ENCODE measurements around the gene ITK.

ITK gene

DNA sequence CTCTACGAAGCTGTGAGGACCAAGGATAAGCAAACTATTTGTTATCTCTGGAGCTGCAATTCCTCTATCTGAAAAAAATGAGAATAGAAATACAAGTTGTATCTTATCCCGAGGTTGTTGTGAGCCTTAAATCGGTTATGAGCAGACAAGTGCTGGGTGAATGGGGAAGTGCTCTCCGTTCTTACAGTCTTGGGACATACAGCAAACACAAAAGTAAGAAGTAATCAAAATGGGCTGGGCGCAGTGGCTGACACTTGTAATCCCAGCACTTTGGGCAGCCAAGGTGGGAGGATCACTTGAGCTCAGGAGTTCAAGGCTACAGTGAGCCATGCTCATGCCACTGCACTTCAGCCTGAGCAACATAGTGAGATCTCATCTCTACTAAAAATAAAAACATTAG lies 31.7 kb downstream of the ITK start:
- ChIA-PET POLR2A (no interaction called here), CTCF (no interaction called here)
- TF ChIP-seq, protein P1, sequence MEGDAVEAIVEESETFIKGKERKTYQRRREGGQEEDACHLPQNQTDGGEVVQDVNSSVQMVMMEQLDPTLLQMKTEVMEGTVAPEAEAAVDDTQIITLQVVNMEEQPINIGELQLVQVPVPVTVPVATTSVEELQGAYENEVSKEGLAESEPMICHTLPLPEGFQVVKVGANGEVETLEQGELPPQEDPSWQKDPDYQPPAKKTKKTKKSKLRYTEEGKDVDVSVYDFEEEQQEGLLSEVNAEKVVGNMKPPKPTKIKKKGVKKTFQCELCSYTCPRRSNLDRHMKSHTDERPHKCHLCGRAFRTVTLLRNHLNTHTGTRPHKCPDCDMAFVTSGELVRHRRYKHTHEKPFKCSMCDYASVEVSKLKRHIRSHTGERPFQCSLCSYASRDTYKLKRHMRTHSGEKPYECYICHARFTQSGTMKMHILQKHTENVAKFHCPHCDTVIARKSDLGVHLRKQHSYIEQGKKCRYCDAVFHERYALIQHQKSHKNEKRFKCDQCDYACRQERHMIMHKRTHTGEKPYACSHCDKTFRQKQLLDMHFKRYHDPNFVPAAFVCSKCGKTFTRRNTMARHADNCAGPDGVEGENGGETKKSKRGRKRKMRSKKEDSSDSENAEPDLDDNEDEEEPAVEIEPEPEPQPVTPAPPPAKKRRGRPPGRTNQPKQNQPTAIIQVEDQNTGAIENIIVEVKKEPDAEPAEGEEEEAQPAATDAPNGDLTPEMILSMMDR (IDR thresholded peaks at IDR 0.05; ENCODE audit: insufficient read depth, low read length, missing control alignments), result no peak
- no peak for DNase-seq (ENCODE audit: low read depth, low spot score)
- H3K4me3 ChIP-seq (ENCODE audit: low read depth, low read length), result no peak overlapping the region

DNA sequence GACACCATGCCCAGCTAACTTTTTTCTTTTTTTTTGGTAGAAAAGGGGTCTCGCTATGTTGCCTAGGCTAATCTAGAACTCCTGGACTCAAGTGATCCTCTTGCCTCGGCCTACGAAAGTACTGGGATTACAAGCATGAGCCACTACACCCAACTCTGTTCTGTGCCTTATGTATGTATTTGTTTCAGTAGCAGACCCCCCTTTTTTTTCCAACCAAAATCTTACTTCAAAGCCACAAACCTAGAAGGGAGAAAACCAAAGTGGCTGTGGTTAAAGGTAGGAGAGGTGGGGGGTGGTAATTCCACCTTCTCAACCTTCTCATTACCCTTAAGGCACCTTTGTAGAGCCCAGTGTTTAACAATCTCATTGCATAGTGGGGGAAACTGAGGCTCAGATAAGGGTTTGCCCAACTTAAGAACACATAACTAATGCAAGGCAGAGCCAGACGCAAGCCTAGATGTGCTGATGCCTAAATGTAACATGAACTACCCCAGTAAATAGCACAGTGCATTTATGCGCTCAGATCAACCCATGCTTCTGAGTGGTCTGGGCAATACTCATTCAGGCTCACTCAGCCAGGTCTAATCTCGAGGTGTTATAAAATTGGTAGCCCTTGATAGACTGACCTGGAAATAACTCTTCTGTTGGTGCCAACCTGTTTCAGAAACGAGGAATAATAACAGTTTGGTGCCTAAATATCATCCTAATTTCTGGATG lies 33.0 kb downstream of the ITK start:
- ChIA-PET POLR2A (no interaction called here), CTCF (no interaction called here)
- TF ChIP-seq, protein P1 (IDR thresholded peaks at IDR 0.05; ENCODE audit: insufficient read depth, low read length, missing control alignments), result no peak
- DNase-seq (ENCODE audit: low read depth, low spot score), result no peak
- H3K4me3 ChIP-seq (ENCODE audit: low read depth, low read length), result no peak overlapping the region

DNA sequence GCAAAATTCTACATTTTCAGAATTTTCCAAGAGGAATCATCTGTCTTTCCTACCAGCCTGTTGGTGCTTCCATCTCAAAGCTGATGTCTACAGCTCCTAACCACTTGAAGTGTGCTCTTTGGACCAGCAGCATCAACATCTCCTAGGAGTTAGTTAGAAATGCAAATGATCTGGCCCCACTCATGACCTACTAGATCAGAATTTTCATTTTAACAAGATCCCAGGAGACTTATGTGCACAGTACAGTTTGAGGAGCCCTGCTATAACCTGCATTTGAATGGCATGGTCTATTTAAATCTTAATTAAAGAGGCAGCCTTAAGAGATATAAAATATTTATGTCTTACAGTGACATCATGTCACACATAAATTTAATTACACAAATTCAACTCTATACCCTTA lies 33.8 kb downstream of the ITK start:
- TF ChIP-seq, protein P1 (IDR thresholded peaks at IDR 0.05; ENCODE audit: insufficient read depth, low read length, missing control alignments), result no peak
- no peak for DNase-seq (ENCODE audit: low read depth, low spot score)
- POLR2A ChIA-PET, result no interaction called here
- no peak overlapping the region for H3K4me3 ChIP-seq (ENCODE audit: low read depth, low read length)
- CTCF ChIA-PET, result no interaction called here

DNA sequence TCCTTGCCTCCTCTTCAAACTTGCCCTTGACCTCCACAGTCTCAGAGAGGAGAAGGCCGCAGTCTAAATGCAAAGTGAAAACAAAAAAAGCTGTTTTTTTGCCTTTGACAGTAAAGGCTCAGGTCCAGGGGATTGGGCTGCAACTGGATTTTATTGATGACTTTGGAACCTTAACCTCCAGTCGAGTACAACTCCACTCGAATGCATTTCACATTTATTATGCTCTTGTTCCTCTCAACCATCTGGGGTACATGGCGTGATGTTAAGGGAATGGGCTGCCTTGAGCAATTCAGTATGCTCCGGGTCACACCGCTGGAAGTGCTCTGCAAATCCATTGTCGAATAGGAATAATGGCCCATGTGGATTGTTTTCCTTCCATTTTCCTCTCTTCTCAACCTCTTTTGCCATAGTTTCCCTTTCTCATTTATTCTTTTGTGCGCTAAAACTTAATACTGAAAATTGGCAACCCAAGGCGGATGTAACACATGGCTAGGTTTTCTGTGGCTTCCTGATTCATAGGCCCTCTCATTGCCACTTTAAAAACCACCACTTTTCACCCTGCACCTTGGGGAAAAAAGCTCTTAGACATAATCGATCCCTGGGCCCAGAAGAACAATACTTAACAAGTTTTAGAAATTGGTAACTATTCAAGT lies 34.3 kb downstream of the ITK start:
- ChIA-PET CTCF (no interaction called here), POLR2A (no interaction called here)
- H3K4me3 ChIP-seq (ENCODE audit: low read depth, low read length), result no peak overlapping the region
- no peak for DNase-seq (ENCODE audit: low read depth, low spot score)
- TF ChIP-seq, protein P1 (IDR thresholded peaks at IDR 0.05; ENCODE audit: insufficient read depth, low read length, missing control alignments), result no peak

DNA sequence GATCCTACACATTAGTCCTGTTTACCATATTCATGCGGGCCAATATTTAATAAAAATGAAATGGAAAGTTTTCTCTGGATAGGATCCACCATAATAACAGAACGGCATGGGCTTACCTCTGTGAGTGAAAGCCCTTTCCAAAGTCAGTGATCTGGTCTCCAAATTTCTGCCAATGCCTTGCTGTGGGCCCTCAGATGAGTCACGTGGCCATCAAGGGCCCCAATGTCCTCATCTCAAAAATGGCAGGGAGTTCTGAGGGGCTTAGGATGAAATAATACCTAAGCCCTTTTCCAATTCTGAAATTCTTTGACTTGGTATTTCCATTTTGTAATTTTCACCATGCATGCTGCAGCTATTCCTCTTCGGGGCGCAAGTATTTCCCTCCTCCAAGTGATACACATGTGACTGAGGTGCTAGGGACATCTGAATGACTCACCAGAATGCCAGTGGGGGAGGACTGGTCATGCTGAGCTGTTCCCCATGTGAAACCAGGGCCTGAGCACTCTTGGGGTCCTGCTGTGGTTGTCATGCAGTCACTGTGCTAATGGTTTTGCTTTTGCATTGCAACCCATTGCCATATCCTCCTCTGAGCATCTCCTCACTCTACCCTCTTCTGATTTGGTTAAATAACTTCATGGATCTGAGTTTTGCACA lies 35.0 kb downstream of the ITK start:
- ChIA-PET POLR2A (no interaction called here), CTCF (no interaction called here)
- TF ChIP-seq, protein P1 (IDR thresholded peaks at IDR 0.05; ENCODE audit: insufficient read depth, low read length, missing control alignments), result no peak
- no peak for DNase-seq (ENCODE audit: low read depth, low spot score)
- no peak overlapping the region for H3K4me3 ChIP-seq (ENCODE audit: low read depth, low read length)

DNA sequence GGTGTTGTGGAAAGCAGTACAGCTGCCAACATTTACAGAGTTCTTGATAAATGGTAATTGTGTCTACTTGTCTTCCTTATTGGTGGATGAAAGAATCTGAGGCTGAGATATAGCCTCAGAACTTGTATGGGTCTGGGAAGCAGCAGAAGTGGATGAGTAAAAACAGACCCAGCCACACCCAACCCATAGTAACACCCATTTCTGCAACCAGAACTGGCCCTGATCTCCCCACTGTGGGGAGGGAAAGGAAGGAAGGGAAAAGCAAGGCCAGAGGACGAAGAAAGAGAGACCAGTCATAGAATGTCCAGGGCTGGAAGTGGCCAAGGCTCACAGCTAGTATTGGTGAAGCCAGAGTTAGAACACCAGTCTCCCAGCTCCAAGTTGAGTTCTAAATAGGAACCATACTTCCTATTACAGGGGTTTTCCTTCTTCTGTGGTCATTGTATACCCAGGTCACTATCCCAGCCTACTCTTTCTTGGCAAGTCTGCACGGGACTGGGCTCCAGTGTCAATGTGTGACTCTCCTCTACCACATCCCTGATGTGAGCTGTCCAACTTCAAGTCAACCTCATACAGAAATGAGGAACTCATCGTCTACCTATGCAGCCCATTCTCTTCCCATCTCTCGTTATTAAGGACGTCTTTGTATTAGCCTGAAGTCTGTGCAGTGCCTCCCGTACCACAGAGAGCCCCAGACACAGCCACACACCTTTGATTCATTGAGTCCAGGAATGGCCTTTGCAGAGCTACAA lies 35.9 kb downstream of the ITK start:
- POLR2A ChIA-PET, result no interaction called here
- TF ChIP-seq, protein P1 (IDR thresholded peaks at IDR 0.05; ENCODE audit: insufficient read depth, low read length, missing control alignments), result no peak
- DNase-seq (ENCODE audit: low read depth, low spot score), result no peak
- CTCF ChIA-PET, result no interaction called here
- H3K4me3 ChIP-seq (ENCODE audit: low read depth, low read length), result no peak overlapping the region
